Esophagus muscularis mucosa (tissue), 4 donors: ENCODE data around the gene RYR2.

Experiments used
- CTCF ChIP-seq, 3 experiments: fragments of 200-600 bp in 2 of 3; fragments of 450-650 bp in 1 of 3; sonication (generic) in 2 of 3; IDR thresholded peaks; one replicate each; pipeline ENCODE4 v1.5.1; 2017 to 2019; ENCODE audit warnings: antibody characterized with exemption in 3 of 3, mild to moderate bottlenecking in 2 of 3, moderate library complexity in 1 of 3
- EP300 ChIP-seq: sonication (generic); formaldehyde crosslinking; IDR thresholded peaks from one replicate; pipeline ENCODE4 v1.6.1; 2017; ENCODE audit warnings: antibody characterized with exemption
- POLR2A ChIP-seq: fragments of 450-650 bp; IDR thresholded peaks from one replicate; pipeline ENCODE4 v1.6.1; 2017; ENCODE audit warnings: antibody characterized with exemption, moderate library complexity, mild to moderate bottlenecking, low read depth

- no peak for TF ChIP-seq POLR2A
- no peak for TF ChIP-seq CTCF (IDR thresholded peaks at IDR 0.05)
- TF ChIP-seq EP300, result no peak
Observed at GRCh38 chr1:237737448-237737847, 695.5 kb downstream of the RYR2 start.
